H1 (cell line): ENCODE results near the gene SLC7A5. TPM values are rescaled to one million over a fixed set of nuclear protein-coding genes. Genes with fewer than 3 reads are reported as not detected.

Source experiments
- CTCF ChIA-PET: fragments of 300-600 bp; sonication (Branson Sonifier 250); formaldehyde crosslinking; loops from one replicate; lab custom pipeline; 2021; ENCODE audit not compliant: partially characterized antibody; lab: Charles Lee
- POLR2A ChIA-PET: fragments of 300-600 bp; sonication (Branson Sonifier 250); formaldehyde crosslinking; loops from one replicate; lab custom pipeline; 2021; ENCODE audit warnings: inconsistent platforms; ENCODE audit not compliant: partially characterized antibody; lab: Charles Lee
- DNase-seq, 2 experiments: peaks; one replicate each; pipeline versions ENCODE4 v3.0.0 to v3.0.0-alpha.2; 2010 to 2022; ENCODE audit warnings: low spot score in 2 of 2, low read depth in 1 of 2, mixed read lengths in 1 of 2
- FAIRE-seq: peaks from 2 replicates; lab custom pipeline; 2011; peaks lifted over from hg19 to GRCh38; lab: Jason Lieb, UNC
- H2AFZ ChIP-seq: 2 replicates; pipeline ENCODE4 v1.8.1; 2012; ENCODE audit warnings: low read length, inconsistent platforms
- H2AK5ac ChIP-seq: 2 replicates; pipeline ENCODE4 v1.6.1; 2013; ENCODE audit warnings: low read depth, low read length
- H2BK120ac ChIP-seq: replicated peaks from 2 replicates; pipeline ENCODE3; 2013; ENCODE audit warnings: low read depth, low read length, inconsistent platforms
- H2BK12ac ChIP-seq: 2 replicates; pipeline ENCODE4 v1.6.1; 2013; ENCODE audit warnings: low read depth, low read length
- H2BK15ac ChIP-seq: 2 replicates; pipeline ENCODE4 v1.6.1; 2013; ENCODE audit warnings: low read length
- H2BK20ac ChIP-seq: 2 replicates; pipeline ENCODE4 v1.6.1; 2013; ENCODE audit warnings: low read length
- H2BK5ac ChIP-seq: 2 replicates; pipeline ENCODE4 v1.6.1; 2013; ENCODE audit warnings: low read depth, low read length
- H3K14ac ChIP-seq: 2 replicates; pipeline ENCODE4 v1.6.1; 2013; ENCODE audit warnings: inconsistent platforms; ENCODE audit not compliant: insufficient read length
- H3K18ac ChIP-seq: 2 replicates; pipeline ENCODE4 v1.6.1; 2013; ENCODE audit warnings: low read length; ENCODE audit errors: extremely low read depth
- H3K23ac ChIP-seq: 2 replicates; pipeline ENCODE4 v1.6.1; 2013; ENCODE audit warnings: inconsistent platforms; ENCODE audit not compliant: insufficient read length
- H3K23me2 ChIP-seq: 2 replicates; pipeline ENCODE4 v1.6.1; 2013; ENCODE audit warnings: low read depth, low read length
- H3K27ac ChIP-seq: 2 replicates; pipeline ENCODE4 v1.6.1; 2011; ENCODE audit warnings: low read depth, low read length, inconsistent platforms
- H3K27me3 ChIP-seq, 4 experiments: replicated peaks in 1 of 4; 1 replicate in 1 of 4; 2 replicates in 3 of 4; pipeline versions ENCODE4 v1.6.1 to v1.8.1; 2011 to 2013; ENCODE audit warnings: low read length in 3 of 4, mild to moderate bottlenecking in 3 of 4, inconsistent platforms in 2 of 4, mixed read lengths in 2 of 4, moderate library complexity in 1 of 4; ENCODE audit not compliant: control insufficient read depth in 3 of 4, insufficient read depth in 3 of 4; ENCODE audit errors: extremely low read depth in 1 of 4
- H3K36me3 ChIP-seq, 4 experiments: 2 replicates each; pipeline versions ENCODE4 v1.6.1 to v1.8.1; 2011 to 2013; ENCODE audit warnings: mild to moderate bottlenecking in 4 of 4, low read length in 3 of 4, moderate library complexity in 2 of 4, control low read depth in 1 of 4, inconsistent platforms in 1 of 4; ENCODE audit not compliant: insufficient read depth in 4 of 4, control insufficient read depth in 2 of 4
- H3K4ac ChIP-seq: replicated peaks from 2 replicates; pipeline ENCODE3; 2013; ENCODE audit warnings: low read length, low read depth, mixed read lengths, inconsistent platforms; ENCODE audit not compliant: insufficient read length
- H3K4me1 ChIP-seq, 4 experiments: replicated peaks in 1 of 4; 1 replicate in 1 of 4; 2 replicates in 3 of 4; pipeline versions ENCODE4 v1.6.1 to v1.8.1; 2011 to 2013; ENCODE audit warnings: low read length in 3 of 4, inconsistent platforms in 2 of 4, mixed read lengths in 1 of 4; ENCODE audit not compliant: insufficient read depth in 4 of 4, control insufficient read depth in 3 of 4
- H3K4me2 ChIP-seq, 2 experiments: 2 replicates each; pipeline versions ENCODE4 v1.6.1 to v1.8.1; 2011 to 2013; ENCODE audit warnings: low read depth in 2 of 2, low read length in 2 of 2, control low read depth in 1 of 2, inconsistent platforms in 1 of 2, mild to moderate bottlenecking in 1 of 2; ENCODE audit not compliant: insufficient read depth in 1 of 2
- H3K4me3 ChIP-seq, 4 experiments: fragments of 200-600, 300-600 bp in 1 of 4; sonication (generic), shearing (Covaris generic), sonication (Bioruptor Twin) in 1 of 4; 2 replicates each; pipeline versions ENCODE4 v1.5.1 to v1.8.1; 2011 to 2016; ENCODE audit warnings: low read length in 4 of 4, low read depth in 3 of 4, control low read depth in 2 of 4, inconsistent platforms in 2 of 4, mild to moderate bottlenecking in 2 of 4, mixed read lengths in 1 of 4, moderate library complexity in 1 of 4; ENCODE audit not compliant: insufficient read depth in 2 of 4; ENCODE audit errors: extremely low read depth in 1 of 4
- H3K56ac ChIP-seq: replicated peaks from 2 replicates; pipeline ENCODE3; 2013; ENCODE audit warnings: low read depth, mild to moderate bottlenecking, mixed read lengths, low read length, inconsistent platforms; ENCODE audit not compliant: insufficient read length
- H3K79me1 ChIP-seq: 2 replicates; pipeline ENCODE4 v1.6.1; 2013; ENCODE audit warnings: low read depth, low read length, control low read depth
- H3K79me2 ChIP-seq, 2 experiments: 2 replicates each; pipeline versions ENCODE4 v1.6.1 to v1.8.1; 2012 to 2013; ENCODE audit warnings: low read length in 2 of 2, mild to moderate bottlenecking in 2 of 2, inconsistent platforms in 1 of 2; ENCODE audit not compliant: insufficient read depth in 2 of 2, control insufficient read depth in 1 of 2
- H3K9ac ChIP-seq, 4 experiments: replicated peaks in 1 of 4; 1 replicate in 1 of 4; 2 replicates in 3 of 4; pipeline versions ENCODE4 v1.6.1 to v1.8.1; 2011 to 2013; ENCODE audit warnings: low read depth in 3 of 4, low read length in 3 of 4, control low read depth in 2 of 4, mild to moderate bottlenecking in 2 of 4, moderate library complexity in 2 of 4, inconsistent platforms in 1 of 4; ENCODE audit errors: extremely low read depth in 1 of 4
- H3K9me3 ChIP-seq, 2 experiments: 2 replicates each; pipeline versions ENCODE4 v1.6.1 to v1.8.1; 2012 to 2013; ENCODE audit warnings: mild to moderate bottlenecking in 2 of 2, moderate library complexity in 2 of 2, control low read depth in 1 of 2, inconsistent platforms in 1 of 2, low read depth in 1 of 2, low read length in 1 of 2, mixed read lengths in 1 of 2; ENCODE audit not compliant: insufficient read depth in 2 of 2
- H4K20me1 ChIP-seq, 2 experiments: replicated peaks in 1 of 2; 2 replicates each; pipeline versions ENCODE3 to v1.8.1; 2011 to 2013; ENCODE audit warnings: inconsistent platforms in 2 of 2, low read length in 2 of 2, mild to moderate bottlenecking in 1 of 2; ENCODE audit not compliant: insufficient read depth in 2 of 2, control insufficient read depth in 1 of 2
- H4K5ac ChIP-seq: 2 replicates; pipeline ENCODE4 v1.6.1; 2013; ENCODE audit warnings: low read length, low read depth, mixed read lengths, inconsistent platforms; ENCODE audit not compliant: insufficient read length
- H4K8ac ChIP-seq: 2 replicates; pipeline ENCODE4 v1.8.0; 2013; ENCODE audit warnings: mild to moderate bottlenecking, moderate library complexity, low read length, inconsistent platforms; ENCODE audit not compliant: insufficient read depth; ENCODE audit errors: extremely low read depth
- H4K91ac ChIP-seq: replicated peaks from 2 replicates; pipeline ENCODE3; 2013; ENCODE audit warnings: low read length, mixed read lengths, inconsistent platforms; ENCODE audit not compliant: insufficient read length
- BRCA1 ChIP-seq: IDR thresholded peaks from 2 replicates; pipeline ENCODE4 v1.6.1; 2012; ENCODE audit warnings: low read depth, low read length, improper control_type of control experiment
- POLR2AphosphoS5 ChIP-seq: IDR thresholded peaks from 2 replicates; pipeline ENCODE4 v1.6.1; 2011; ENCODE audit warnings: low read depth, low read length
- RNF2 ChIP-seq: fragments of 200-900, 300-1000 bp; sonication (generic); IDR thresholded peaks from 2 replicates; pipeline ENCODE4 v1.7.1; 2016; ENCODE audit warnings: borderline replicate concordance, low read depth, mild to moderate bottlenecking, antibody characterized with exemption, low read length; ENCODE audit not compliant: poor library complexity, severe bottlenecking; ENCODE audit errors: missing control alignments
- TEAD4 ChIP-seq: IDR thresholded peaks from 2 replicates; pipeline ENCODE4 v1.6.1; 2012; ENCODE audit warnings: low read depth, low read length, inconsistent platforms, mixed read lengths
- WGBS, 2 experiments: shearing (Covaris generic) in 1 of 2; methylation state at CpG; one replicate each; pipeline versions ENCODE4 v1.1.6 to v1.1.7; 2013 to 2015; ENCODE audit warnings: low lambda C conversion rate in 2 of 2, mixed read lengths in 2 of 2, inconsistent platforms in 1 of 2, low coverage in 1 of 2, missing lambda C conversion rate in 1 of 2; ENCODE audit not compliant: insufficient replicate concordance in 2 of 2, insufficient coverage in 1 of 2, insufficient read length in 1 of 2; ENCODE audit errors: extremely low coverage in 1 of 2, missing lambda C conversion rate in 1 of 2; 5-methylcytosine and 5-hydroxymethylcytosine counted together
- polyA plus RNA-seq, 7 experiments: library from polyadenylated mRNA; depleted of rRNA in 3 of 7; stranded (reverse) in 5 of 7; unstranded in 2 of 7; fragments of >200 nt in 5 of 7; fragments of 200-250 nt in 2 of 7; gene quantifications; 1 replicate in 5 of 7; 2 replicates in 1 of 7; 4 replicates in 1 of 7; pipeline versions ENCODE4 v1.2.1 to v1.2.3, GENCODE V29; 2011 to 2013; ENCODE audit warnings: missing spikeins in 2 of 7, mixed read lengths in 2 of 7
- total RNA-seq: library from RNA; stranded (reverse); fragmentation: NEBNext Ultra II Directional; extraction: Animal tissue kit (Norgen Biotek cat#: 25700); gene quantifications from 2 replicates; pipeline ENCODE4 v1.2.1, GENCODE V29; 2021

SLC7A5 gene
- total and polyA plus RNA-seq, 2 of the 8 experiments (the other 6 are each of a cell fraction or from before 2014, with no cell fraction given) = 68.2 to 341 TPM

DNA sequence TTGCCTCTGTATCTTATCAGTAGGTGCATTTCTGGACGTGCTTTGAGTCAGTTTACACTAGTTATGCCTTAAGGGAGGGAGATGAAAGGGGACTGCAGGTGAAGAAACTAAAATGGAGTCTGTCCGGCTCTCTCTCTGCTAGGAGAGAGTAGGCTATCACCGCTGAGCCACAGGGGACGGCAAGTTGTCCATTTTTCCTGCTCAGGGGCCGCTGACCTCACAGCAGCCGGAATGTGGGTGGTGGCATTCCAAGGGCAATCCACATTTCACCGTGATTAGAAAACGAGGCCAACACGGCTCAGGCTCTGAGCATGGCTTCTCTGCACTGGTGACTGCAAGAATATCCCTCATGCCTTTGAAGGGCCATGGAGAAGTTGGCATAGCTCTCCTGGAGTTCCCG is 84.5 kb downstream of the SLC7A5 start:
- H3K27me3 ChIP-seq = no peaks in the 10 kb centered on the region
- no peak overlapping the region for H2BK5ac ChIP-seq
- H3K23me2 ChIP-seq = no peaks in the 10 kb centered on the region
- H3K36me3 ChIP-seq = no peaks in the 10 kb centered on the region
- no peak overlapping the region for H3K9ac ChIP-seq
- peak overlapping the region; percentile 42 for H4K91ac ChIP-seq
- H2BK20ac ChIP-seq = no peak overlapping the region
- no peak overlapping the region for H3K27ac ChIP-seq
- no peak overlapping the region for H3K14ac ChIP-seq
- FAIRE-seq (no peak), DNase-seq (no peak)
- peak overlapping the region; percentile 53 for H3K4ac ChIP-seq
- H3K56ac ChIP-seq = no peak overlapping the region
- ChIA-PET CTCF (interaction anchor here (0.6 to 2.3 kb wide), 10 partner anchors 9 to 122 kb away, joined by 3 to 10 read pairs (median 3); no protein-coding TSS in a partner anchor), POLR2A (interaction anchor here (0.6 to 9.3 kb wide), 7 partner anchors 17 to 85 kb away, joined by 3 to 140 read pairs (median 4); partner anchors contain the start of gene SLC7A5)
- H2AFZ ChIP-seq = no peak overlapping the region
- WGBS, 2 experiments = 92% methylated on average over 10 of the region's 10 CpGs; no CpG with 5 or more reads in 1 of the 2 experiments
- no peak overlapping the region for H2BK120ac ChIP-seq
- H3K4me1 ChIP-seq = no peaks in the 10 kb centered on the region
- peak overlapping the region; percentile 4; the same call in 1 of the 2 replicates for H2BK12ac ChIP-seq
- H4K5ac ChIP-seq = no peak overlapping the region
- H4K20me1 ChIP-seq = no peaks in the 10 kb centered on the region
- H2AK5ac ChIP-seq = no peak overlapping the region
- H3K9me3 ChIP-seq = no peaks in the 10 kb centered on the region
- no peak overlapping the region for H2BK15ac ChIP-seq
- peak overlapping the region; percentile 51; the same call in 1 of the 2 replicates for H4K8ac ChIP-seq
- H3K79me2 ChIP-seq = no peaks in the 10 kb centered on the region
- H3K23ac ChIP-seq = no peak overlapping the region
- H3K18ac ChIP-seq = no peak overlapping the region
- H3K4me3 ChIP-seq = no peak overlapping the region
- no peaks in the 10 kb centered on the region for H3K79me1 ChIP-seq
- no peak overlapping the region for H3K4me2 ChIP-seq
- no peak for TF ChIP-seq POLR2AphosphoS5
- TF ChIP-seq BRCA1 = no peak
- TF ChIP-seq TEAD4 = 0 out of 2 replicates have a peak, but pooled peaks have one; percentile 50
- TF ChIP-seq RNF2 = no peak
